ENCODE measurements around the gene L3MBTL3. TPM values are rescaled to one million over a fixed set of nuclear protein-coding genes. Genes with fewer than 3 reads are reported as not detected.

Gene L3MBTL3
- total RNA-seq, 1 experiment from 2014 or later = 13.7 TPM

DNA sequence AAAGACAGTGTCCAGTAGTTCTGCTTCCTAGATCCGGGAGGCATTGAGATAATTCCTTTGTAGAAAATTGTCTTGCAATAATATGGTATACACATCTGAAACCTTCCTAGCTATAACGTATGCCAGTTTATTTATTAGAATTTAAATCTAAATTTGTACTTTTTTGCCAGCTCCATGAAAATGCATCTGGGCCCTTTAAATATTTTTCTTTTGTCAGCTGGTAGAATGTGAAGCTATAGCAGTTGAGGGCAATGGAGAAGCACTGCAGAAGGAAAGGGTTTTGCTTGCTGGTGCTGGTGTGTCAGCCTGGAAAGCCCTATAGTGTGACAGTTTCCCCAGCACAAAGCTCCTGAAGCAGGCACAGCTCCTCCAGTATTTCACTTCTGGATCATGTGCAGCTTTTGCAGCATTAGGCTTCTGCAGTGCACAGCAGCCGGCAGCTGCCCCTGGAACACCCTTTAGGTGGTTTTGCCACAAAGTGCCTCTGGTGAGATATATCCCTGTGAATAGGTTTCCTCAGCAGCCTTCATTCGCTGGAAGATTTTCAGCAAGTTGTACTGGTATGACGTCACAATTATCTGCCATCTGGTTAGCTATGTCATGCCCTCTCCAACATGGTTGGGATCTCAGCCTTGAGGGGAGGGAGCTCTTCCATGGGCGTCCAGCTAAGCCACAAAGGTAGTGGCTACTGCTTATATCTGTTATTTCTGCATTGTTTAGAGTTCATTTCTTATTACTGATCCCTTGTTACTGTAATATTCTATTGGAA, 40.0 kb upstream of the L3MBTL3 start:
- H3K4me1 Mint-ChIP-seq = peaks cover 10% of the 10 kb centered on the region
- POLR2A ChIA-PET = no interaction called here
- TF ChIP-seq, protein P1, sequence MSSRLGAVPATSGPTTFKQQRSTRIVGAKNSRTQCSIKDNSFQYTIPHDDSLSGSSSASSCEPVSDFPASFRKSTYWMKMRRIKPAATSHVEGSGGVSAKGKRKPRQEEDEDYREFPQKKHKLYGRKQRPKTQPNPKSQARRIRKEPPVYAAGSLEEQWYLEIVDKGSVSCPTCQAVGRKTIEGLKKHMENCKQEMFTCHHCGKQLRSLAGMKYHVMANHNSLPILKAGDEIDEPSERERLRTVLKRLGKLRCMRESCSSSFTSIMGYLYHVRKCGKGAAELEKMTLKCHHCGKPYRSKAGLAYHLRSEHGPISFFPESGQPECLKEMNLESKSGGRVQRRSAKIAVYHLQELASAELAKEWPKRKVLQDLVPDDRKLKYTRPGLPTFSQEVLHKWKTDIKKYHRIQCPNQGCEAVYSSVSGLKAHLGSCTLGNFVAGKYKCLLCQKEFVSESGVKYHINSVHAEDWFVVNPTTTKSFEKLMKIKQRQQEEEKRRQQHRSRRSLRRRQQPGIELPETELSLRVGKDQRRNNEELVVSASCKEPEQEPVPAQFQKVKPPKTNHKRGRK (CRISPR knock-in tag; IDR thresholded peaks at IDR 0.05; ENCODE audit: borderline replicate concordance) = no peak
- TF ChIP-seq NFE2L1 (CRISPR knock-in tag; IDR thresholded peaks at IDR 0.05) = no peak
- TF ChIP-seq TEAD1 (CRISPR knock-in tag; IDR thresholded peaks at IDR 0.05) = no peak
- TF ChIP-seq TCF7 (CRISPR knock-in tag; IDR thresholded peaks at IDR 0.05; ENCODE audit: low read depth) = no peak
- TF ChIP-seq, protein P2, sequence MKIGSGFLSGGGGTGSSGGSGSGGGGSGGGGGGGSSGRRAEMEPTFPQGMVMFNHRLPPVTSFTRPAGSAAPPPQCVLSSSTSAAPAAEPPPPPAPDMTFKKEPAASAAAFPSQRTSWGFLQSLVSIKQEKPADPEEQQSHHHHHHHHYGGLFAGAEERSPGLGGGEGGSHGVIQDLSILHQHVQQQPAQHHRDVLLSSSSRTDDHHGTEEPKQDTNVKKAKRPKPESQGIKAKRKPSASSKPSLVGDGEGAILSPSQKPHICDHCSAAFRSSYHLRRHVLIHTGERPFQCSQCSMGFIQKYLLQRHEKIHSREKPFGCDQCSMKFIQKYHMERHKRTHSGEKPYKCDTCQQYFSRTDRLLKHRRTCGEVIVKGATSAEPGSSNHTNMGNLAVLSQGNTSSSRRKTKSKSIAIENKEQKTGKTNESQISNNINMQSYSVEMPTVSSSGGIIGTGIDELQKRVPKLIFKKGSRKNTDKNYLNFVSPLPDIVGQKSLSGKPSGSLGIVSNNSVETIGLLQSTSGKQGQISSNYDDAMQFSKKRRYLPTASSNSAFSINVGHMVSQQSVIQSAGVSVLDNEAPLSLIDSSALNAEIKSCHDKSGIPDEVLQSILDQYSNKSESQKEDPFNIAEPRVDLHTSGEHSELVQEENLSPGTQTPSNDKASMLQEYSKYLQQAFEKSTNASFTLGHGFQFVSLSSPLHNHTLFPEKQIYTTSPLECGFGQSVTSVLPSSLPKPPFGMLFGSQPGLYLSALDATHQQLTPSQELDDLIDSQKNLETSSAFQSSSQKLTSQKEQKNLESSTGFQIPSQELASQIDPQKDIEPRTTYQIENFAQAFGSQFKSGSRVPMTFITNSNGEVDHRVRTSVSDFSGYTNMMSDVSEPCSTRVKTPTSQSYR (CRISPR knock-in tag; IDR thresholded peaks at IDR 0.05) = no peak
- H3K4me3 Mint-ChIP-seq = no peak overlapping the region
- no peaks in the 10 kb centered on the region for H3K27me3 Mint-ChIP-seq (ENCODE audit: low read depth)
- peaks cover 4% of the 10 kb centered on the region; the same call in 1 of the 2 replicates for H3K9me3 Mint-ChIP-seq
- no peaks in the 10 kb centered on the region for H3K36me3 Mint-ChIP-seq
- DNase-seq (ENCODE audit: low spot score) (no peak), ATAC-seq (no peak)
- H3K27ac Mint-ChIP-seq = no peak overlapping the region
- CTCF ChIA-PET = no interaction called here

DNA sequence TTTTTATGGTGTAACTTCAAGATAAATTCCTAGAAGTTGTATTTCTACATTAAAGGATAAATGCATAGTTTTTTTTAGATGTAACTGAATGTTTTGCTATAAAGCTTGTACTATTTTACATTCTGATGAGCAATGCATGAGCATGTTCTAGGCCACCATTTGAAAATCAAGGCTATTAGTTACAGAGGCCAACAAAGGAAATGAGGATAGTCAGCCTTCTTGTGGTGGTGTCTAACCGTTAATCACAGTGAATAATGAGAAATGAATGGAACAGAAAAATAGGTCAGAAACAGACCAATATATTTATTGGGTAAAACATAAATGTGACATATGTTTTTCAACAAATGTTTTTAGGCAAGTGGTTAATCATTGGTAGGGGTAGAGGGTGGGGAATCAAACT, 37.6 kb upstream of the L3MBTL3 start:
- ChIA-PET CTCF (no interaction called here), POLR2A (no interaction called here)
- peaks cover 3% of the 10 kb centered on the region for H3K4me1 Mint-ChIP-seq
- H3K4me3 Mint-ChIP-seq = no peak overlapping the region
- no peak for DNase-seq (ENCODE audit: low spot score)
- no peaks in the 10 kb centered on the region for H3K36me3 Mint-ChIP-seq
- peaks cover 3% of the 10 kb centered on the region; the same call in 1 of the 2 replicates for H3K9me3 Mint-ChIP-seq
- no peaks in the 10 kb centered on the region for H3K27me3 Mint-ChIP-seq (ENCODE audit: low read depth)
- no peak for ATAC-seq
- H3K27ac Mint-ChIP-seq = no peak overlapping the region
- no peak for TF ChIP-seq TEAD4 (CRISPR knock-in tag; IDR thresholded peaks at IDR 0.05)
- no peak for TF ChIP-seq ZNF671 (CRISPR knock-in tag; IDR thresholded peaks at IDR 0.05)
- TF ChIP-seq, protein P3, sequence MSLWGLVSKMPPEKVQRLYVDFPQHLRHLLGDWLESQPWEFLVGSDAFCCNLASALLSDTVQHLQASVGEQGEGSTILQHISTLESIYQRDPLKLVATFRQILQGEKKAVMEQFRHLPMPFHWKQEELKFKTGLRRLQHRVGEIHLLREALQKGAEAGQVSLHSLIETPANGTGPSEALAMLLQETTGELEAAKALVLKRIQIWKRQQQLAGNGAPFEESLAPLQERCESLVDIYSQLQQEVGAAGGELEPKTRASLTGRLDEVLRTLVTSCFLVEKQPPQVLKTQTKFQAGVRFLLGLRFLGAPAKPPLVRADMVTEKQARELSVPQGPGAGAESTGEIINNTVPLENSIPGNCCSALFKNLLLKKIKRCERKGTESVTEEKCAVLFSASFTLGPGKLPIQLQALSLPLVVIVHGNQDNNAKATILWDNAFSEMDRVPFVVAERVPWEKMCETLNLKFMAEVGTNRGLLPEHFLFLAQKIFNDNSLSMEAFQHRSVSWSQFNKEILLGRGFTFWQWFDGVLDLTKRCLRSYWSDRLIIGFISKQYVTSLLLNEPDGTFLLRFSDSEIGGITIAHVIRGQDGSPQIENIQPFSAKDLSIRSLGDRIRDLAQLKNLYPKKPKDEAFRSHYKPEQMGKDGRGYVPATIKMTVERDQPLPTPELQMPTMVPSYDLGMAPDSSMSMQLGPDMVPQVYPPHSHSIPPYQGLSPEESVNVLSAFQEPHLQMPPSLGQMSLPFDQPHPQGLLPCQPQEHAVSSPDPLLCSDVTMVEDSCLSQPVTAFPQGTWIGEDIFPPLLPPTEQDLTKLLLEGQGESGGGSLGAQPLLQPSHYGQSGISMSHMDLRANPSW (CRISPR knock-in tag; conservative IDR thresholded peaks at IDR 0.05; ENCODE audit: low read depth) = no peak
- TF ChIP-seq, protein P4, sequence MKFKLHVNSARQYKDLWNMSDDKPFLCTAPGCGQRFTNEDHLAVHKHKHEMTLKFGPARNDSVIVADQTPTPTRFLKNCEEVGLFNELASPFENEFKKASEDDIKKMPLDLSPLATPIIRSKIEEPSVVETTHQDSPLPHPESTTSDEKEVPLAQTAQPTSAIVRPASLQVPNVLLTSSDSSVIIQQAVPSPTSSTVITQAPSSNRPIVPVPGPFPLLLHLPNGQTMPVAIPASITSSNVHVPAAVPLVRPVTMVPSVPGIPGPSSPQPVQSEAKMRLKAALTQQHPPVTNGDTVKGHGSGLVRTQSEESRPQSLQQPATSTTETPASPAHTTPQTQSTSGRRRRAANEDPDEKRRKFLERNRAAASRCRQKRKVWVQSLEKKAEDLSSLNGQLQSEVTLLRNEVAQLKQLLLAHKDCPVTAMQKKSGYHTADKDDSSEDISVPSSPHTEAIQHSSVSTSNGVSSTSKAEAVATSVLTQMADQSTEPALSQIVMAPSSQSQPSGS (CRISPR knock-in tag; IDR thresholded peaks at IDR 0.05; ENCODE audit: borderline replicate concordance, low read depth) = no peak
- no peak for TF ChIP-seq SOX15 (CRISPR knock-in tag; IDR thresholded peaks at IDR 0.05)
- no peak for TF ChIP-seq CREB1 (CRISPR knock-in tag; IDR thresholded peaks at IDR 0.05)
- TF ChIP-seq, protein P5, sequence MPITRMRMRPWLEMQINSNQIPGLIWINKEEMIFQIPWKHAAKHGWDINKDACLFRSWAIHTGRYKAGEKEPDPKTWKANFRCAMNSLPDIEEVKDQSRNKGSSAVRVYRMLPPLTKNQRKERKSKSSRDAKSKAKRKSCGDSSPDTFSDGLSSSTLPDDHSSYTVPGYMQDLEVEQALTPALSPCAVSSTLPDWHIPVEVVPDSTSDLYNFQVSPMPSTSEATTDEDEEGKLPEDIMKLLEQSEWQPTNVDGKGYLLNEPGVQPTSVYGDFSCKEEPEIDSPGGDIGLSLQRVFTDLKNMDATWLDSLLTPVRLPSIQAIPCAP (CRISPR knock-in tag; IDR thresholded peaks at IDR 0.05) = no peak
- TF ChIP-seq ELF4 (CRISPR knock-in tag; IDR thresholded peaks at IDR 0.05; ENCODE audit: low read depth) = no peak
- TF ChIP-seq ZNF232 (CRISPR knock-in tag; IDR thresholded peaks at IDR 0.05) = no peak
- TF ChIP-seq, protein P6, sequence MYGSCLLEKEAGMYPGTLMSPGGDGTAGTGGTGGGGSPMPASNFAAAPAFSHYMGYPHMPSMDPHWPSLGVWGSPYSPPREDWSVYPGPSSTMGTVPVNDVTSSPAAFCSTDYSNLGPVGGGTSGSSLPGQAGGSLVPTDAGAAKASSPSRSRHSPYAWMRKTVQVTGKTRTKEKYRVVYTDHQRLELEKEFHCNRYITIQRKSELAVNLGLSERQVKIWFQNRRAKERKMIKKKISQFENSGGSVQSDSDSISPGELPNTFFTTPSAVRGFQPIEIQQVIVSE (CRISPR knock-in tag; IDR thresholded peaks at IDR 0.05; ENCODE audit: borderline replicate concordance) = no peak
- no peak for TF ChIP-seq CREM (CRISPR knock-in tag; IDR thresholded peaks at IDR 0.05)
- TF ChIP-seq, protein P7, sequence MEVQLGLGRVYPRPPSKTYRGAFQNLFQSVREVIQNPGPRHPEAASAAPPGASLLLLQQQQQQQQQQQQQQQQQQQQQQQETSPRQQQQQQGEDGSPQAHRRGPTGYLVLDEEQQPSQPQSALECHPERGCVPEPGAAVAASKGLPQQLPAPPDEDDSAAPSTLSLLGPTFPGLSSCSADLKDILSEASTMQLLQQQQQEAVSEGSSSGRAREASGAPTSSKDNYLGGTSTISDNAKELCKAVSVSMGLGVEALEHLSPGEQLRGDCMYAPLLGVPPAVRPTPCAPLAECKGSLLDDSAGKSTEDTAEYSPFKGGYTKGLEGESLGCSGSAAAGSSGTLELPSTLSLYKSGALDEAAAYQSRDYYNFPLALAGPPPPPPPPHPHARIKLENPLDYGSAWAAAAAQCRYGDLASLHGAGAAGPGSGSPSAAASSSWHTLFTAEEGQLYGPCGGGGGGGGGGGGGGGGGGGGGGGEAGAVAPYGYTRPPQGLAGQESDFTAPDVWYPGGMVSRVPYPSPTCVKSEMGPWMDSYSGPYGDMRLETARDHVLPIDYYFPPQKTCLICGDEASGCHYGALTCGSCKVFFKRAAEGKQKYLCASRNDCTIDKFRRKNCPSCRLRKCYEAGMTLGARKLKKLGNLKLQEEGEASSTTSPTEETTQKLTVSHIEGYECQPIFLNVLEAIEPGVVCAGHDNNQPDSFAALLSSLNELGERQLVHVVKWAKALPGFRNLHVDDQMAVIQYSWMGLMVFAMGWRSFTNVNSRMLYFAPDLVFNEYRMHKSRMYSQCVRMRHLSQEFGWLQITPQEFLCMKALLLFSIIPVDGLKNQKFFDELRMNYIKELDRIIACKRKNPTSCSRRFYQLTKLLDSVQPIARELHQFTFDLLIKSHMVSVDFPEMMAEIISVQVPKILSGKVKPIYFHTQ (CRISPR knock-in tag; IDR thresholded peaks at IDR 0.05) = no peak
- TF ChIP-seq, protein P1 (CRISPR knock-in tag; IDR thresholded peaks at IDR 0.05; ENCODE audit: borderline replicate concordance) = no peak
- TF ChIP-seq GABPB1 (CRISPR knock-in tag; IDR thresholded peaks at IDR 0.05) = no peak
- no peak for TF ChIP-seq RORB (CRISPR knock-in tag; IDR thresholded peaks at IDR 0.05)
- no peak for TF ChIP-seq JAZF1 (CRISPR knock-in tag; IDR thresholded peaks at IDR 0.05)
